Endometrial microvascular endothelial cells (primary cell): ENCODE data around the gene CDKN2B. TPM values are rescaled to one million over a fixed set of nuclear protein-coding genes. Genes with fewer than 3 reads are reported as not detected.
"Not testable (repeated sequence)": the region's sequence is repeated elsewhere in the genome, so short reads cannot be mapped to it uniquely, and the experiment has no call there.

Source experiments
- in situ Hi-C: cut with HindIII; loops from 2 replicates; pipeline ENCODE4 v1.10.0; 2017; ENCODE audit warnings: low sequenced_read_pairs, low pct_unique_long_range_greater_than_20kb; ENCODE audit errors: inconsistent ontology term
- total RNA-seq: library from RNA; depleted of rRNA; stranded (reverse); fragments of >200 nt; gene quantifications from one replicate; pipeline ENCODE4 v1.2.3, GENCODE V29; 2015; ENCODE audit errors: inconsistent ontology term

The CDKN2B gene
- 19.5 TPM for total RNA-seq

- in situ Hi-C loops: no loop called here
Measured at GRCh38 chr9:22008717-22009505, at the start of gene CDKN2B. Gene CDKN2B, minus strand, starts transcription at chr9:22009305. Its CDS starts 352 bp downstream, at chr9:22008953.

GRCh38 chr9:22057972-22058371 is 48.9 kb upstream of the CDKN2B start:
- in situ Hi-C loops: not testable (repeated sequence)

GRCh38 chr9:22056402-22056801 is 47.3 kb upstream of the CDKN2B start:
- in situ Hi-C loops: no loop called here

GRCh38 chr9:22055090-22055489 is 46.0 kb upstream of the CDKN2B start:
- in situ Hi-C loops: no loop called here

- in situ Hi-C loops: no loop called here
Measured at GRCh38 chr9:22054529-22054928, 45.4 kb upstream of the CDKN2B start.

- in situ Hi-C loops: no loop called here
Measured at GRCh38 chr9:22054076-22054475, 45.0 kb upstream of the CDKN2B start.

GRCh38 chr9:22053178-22053577 is 44.1 kb upstream of the CDKN2B start:
- in situ Hi-C loops: no loop called here

GRCh38 chr9:22052376-22052945 is 43.4 kb upstream of the CDKN2B start:
- in situ Hi-C loops: no loop called here

- in situ Hi-C loops: no loop called here
Measured at GRCh38 chr9:22050924-22051323, 41.8 kb upstream of the CDKN2B start.

GRCh38 chr9:22049411-22049810 is 40.3 kb upstream of the CDKN2B start:
- in situ Hi-C loops: loop anchor here (25.0 kb wide), 1 partner anchor 237 kb away; the partner anchor contains the start of gene MTAP

GRCh38 chr9:22047596-22047995 is 38.5 kb upstream of the CDKN2B start:
- in situ Hi-C loops: loop anchor here (25.0 kb wide), 1 partner anchor 235 kb away; the partner anchor contains the start of gene MTAP

- in situ Hi-C loops: loop anchor here (25.0 kb wide), 1 partner anchor 234 kb away; the partner anchor contains the start of gene MTAP
Measured at GRCh38 chr9:22046243-22046885, 37.3 kb upstream of the CDKN2B start.

- in situ Hi-C loops: loop anchor here (25.0 kb wide), 1 partner anchor 233 kb away; the partner anchor contains the start of gene MTAP
Measured at GRCh38 chr9:22045423-22045822, 36.3 kb upstream of the CDKN2B start.

GRCh38 chr9:22044583-22044982 is 35.5 kb upstream of the CDKN2B start:
- in situ Hi-C loops: loop anchor here (25.0 kb wide), 1 partner anchor 232 kb away; the partner anchor contains the start of gene MTAP

- in situ Hi-C loops: loop anchor here (25.0 kb wide), 1 partner anchor 232 kb away; the partner anchor contains the start of gene MTAP
Measured at GRCh38 chr9:22043928-22044327, 34.8 kb upstream of the CDKN2B start.

- in situ Hi-C loops: loop anchor here (25.0 kb wide), 1 partner anchor 229 kb away; the partner anchor contains the start of gene MTAP
Measured at GRCh38 chr9:22041775-22042174, 32.7 kb upstream of the CDKN2B start.

GRCh38 chr9:22041344-22041743 is 32.2 kb upstream of the CDKN2B start:
- in situ Hi-C loops: loop anchor here (25.0 kb wide), 1 partner anchor 229 kb away; the partner anchor contains the start of gene MTAP

GRCh38 chr9:22040760-22041159 is 31.7 kb upstream of the CDKN2B start:
- in situ Hi-C loops: loop anchor here (25.0 kb wide), 1 partner anchor 228 kb away; the partner anchor contains the start of gene MTAP

- in situ Hi-C loops: loop anchor here (25.0 kb wide), 1 partner anchor 227 kb away; the partner anchor contains the start of gene MTAP
Measured at GRCh38 chr9:22039258-22039657, 30.2 kb upstream of the CDKN2B start.
